Measurements from ENCODE around the gene SLC4A4.

DNA sequence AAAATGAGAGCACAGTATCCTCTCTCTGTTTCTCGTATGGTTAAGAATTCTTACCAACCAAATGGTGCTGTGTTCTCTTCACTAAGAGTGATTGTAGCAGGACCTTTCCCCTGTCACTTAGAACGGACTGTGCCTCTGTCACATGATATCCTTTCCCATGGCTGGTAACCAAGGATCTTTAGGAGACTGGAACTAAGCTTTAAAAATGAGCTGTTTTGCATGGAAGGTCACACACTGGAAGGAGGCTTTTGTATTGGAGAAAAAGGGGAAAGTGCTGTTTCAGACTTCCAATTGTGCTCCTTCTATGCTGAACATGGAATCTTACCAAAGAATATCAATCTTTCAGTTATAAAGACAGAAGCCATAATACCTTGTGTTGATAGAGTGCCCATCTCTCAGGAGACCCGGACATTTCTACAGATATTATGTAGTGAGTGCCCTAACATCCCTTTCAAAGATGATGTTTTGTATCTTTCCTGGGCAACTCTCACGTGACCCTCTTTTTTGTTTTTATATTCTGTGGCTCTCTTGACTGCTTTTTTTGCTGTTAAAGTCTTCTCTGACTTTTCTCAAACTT, 148.6 kb downstream of the SLC4A4 start:
- TF ChIP-seq, protein P1, sequence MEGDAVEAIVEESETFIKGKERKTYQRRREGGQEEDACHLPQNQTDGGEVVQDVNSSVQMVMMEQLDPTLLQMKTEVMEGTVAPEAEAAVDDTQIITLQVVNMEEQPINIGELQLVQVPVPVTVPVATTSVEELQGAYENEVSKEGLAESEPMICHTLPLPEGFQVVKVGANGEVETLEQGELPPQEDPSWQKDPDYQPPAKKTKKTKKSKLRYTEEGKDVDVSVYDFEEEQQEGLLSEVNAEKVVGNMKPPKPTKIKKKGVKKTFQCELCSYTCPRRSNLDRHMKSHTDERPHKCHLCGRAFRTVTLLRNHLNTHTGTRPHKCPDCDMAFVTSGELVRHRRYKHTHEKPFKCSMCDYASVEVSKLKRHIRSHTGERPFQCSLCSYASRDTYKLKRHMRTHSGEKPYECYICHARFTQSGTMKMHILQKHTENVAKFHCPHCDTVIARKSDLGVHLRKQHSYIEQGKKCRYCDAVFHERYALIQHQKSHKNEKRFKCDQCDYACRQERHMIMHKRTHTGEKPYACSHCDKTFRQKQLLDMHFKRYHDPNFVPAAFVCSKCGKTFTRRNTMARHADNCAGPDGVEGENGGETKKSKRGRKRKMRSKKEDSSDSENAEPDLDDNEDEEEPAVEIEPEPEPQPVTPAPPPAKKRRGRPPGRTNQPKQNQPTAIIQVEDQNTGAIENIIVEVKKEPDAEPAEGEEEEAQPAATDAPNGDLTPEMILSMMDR (IDR thresholded peaks at IDR 0.05; ENCODE audit: insufficient read depth, low read length, poor library complexity, severe bottlenecking): no peak
- no peak for TF ChIP-seq EZH2phosphoT487 (conservative IDR thresholded peaks at IDR 0.05; ENCODE audit: low read length)
